Erythroblast (primary cell): ENCODE data around the gene PCDHA1.

Experiments used
- DNase-seq, 2 experiments: peaks; one replicate each; lab custom pipeline; 2025; lab: John Stamatoyannopoulos, UW
- GATA1 ChIP-seq: IDR thresholded peaks from 2 replicates; pipeline ENCODE4 v1.6.1; 2011; ENCODE audit warnings: low read depth, mild to moderate bottlenecking, control low read depth, low read length, moderate library complexity
- POLR2A ChIP-seq: IDR thresholded peaks from 2 replicates; pipeline ENCODE4 v1.6.1; 2011; ENCODE audit warnings: mild to moderate bottlenecking, low read length

The PCDHA1 gene

GRCh38 chr5:140883927-140884697 is 98.2 kb downstream of the PCDHA1 start:
- DNase-seq = no peak
- TF ChIP-seq POLR2A (no peak), GATA1 (no peak)

GRCh38 chr5:140916325-140916724 is 130.4 kb downstream of the PCDHA1 start:
- no peak for TF ChIP-seq POLR2A
- TF ChIP-seq GATA1 = no peak
- DNase-seq = no peak

- peak in 1 of 2 experiments; percentile 0 for DNase-seq
- no peak for TF ChIP-seq GATA1
- no peak for TF ChIP-seq POLR2A
These were observed 137.7 kb downstream of the PCDHA1 start for GRCh38 chr5:140923601-140924000.

DNA sequence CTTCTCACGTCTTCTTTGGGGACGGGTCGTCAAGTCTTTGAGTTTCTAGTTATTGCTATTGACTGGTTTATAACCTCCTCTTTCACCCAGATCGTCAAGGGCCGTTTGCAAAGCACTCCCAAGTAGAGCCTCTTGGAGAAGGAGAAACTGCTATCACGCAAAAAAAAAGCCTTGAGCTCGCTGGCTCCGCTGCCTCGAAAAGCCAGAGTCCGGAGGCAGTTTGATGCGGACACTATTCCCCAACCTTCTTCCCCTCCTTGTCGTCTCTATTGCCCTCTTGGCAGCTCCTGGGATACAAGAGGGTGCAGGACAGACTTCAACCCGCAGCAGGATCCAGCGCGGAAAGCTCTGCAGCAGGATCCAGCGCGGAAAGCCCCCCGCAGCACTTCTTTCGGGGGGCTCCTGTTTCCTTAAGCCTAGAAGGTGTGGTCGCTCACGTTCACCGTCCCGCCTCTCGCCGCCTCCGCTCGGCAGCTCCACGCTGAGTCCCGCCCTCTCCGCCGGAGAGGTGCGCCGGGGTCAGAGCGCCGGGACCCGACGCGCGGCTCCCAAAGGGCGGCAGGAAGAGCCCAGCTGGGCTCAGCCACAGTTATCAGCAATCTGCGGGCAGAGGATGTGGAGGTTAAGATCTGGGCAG is 140.0 kb downstream of the PCDHA1 start, which contains the start of gene PCDHAC1:
TSS of gene PCDHAC1 (plus strand) at position 494 of the 637 bp plus-strand sequence. CDS start 594 bp downstream, outside the sequence.
- no peak for DNase-seq
- TF ChIP-seq GATA1 = no peak
- TF ChIP-seq POLR2A = no peak

GRCh38 chr5:140926443-140927227 is 140.7 kb downstream of the PCDHA1 start:
- TF ChIP-seq GATA1 (no peak), POLR2A (no peak)
- DNase-seq = peak; percentile 5 to 7

GRCh38 chr5:140927228-140927573 is 141.3 kb downstream of the PCDHA1 start:
- no peak for DNase-seq
- TF ChIP-seq POLR2A = no peak
- TF ChIP-seq GATA1 = no peak

- TF ChIP-seq GATA1 = no peak
- no peak for TF ChIP-seq POLR2A
- no peak for DNase-seq
These were observed 149.1 kb downstream of the PCDHA1 start for GRCh38 chr5:140934964-140935606.

GRCh38 chr5:140946578-140946977 is 160.6 kb downstream of the PCDHA1 start:
- TF ChIP-seq GATA1 = no peak
- DNase-seq = no peak

DNA sequence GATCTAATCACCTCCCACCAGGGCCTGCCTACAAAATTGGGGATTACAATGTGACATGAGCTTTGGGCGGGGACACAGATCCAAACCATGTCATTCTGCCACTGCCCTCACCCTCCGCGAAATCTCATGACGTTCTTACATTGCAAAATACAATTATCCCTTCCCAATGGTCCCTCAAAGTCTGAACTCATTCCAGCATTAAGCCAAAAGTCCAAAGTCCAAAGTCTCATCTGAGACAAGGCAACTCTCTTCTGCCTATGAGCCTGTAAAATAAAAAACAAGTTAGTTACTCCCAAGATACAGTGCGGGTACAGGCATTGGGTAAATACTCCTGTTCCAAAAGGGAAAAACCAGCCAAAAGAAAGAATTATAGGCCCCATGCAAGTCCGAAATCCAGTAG is 165.7 kb downstream of the PCDHA1 start:
- DNase-seq = no peak

GRCh38 chr5:140953234-140953633 is 167.3 kb downstream of the PCDHA1 start:
- DNase-seq = no peak
- TF ChIP-seq GATA1 (no peak), POLR2A (no peak)

More for the DNA sequence above, 165.7 kb downstream of the PCDHA1 start:
- TF ChIP-seq GATA1 (no peak), POLR2A (no peak)

- no peak for DNase-seq
- TF ChIP-seq GATA1 (no peak), POLR2A (no peak)
These were observed 176.2 kb downstream of the PCDHA1 start for GRCh38 chr5:140962190-140962589.

- TF ChIP-seq POLR2A = no peak
- no peak for TF ChIP-seq GATA1
- no peak for DNase-seq
These were observed 178.4 kb downstream of the PCDHA1 start for GRCh38 chr5:140964356-140964755.

DNA sequence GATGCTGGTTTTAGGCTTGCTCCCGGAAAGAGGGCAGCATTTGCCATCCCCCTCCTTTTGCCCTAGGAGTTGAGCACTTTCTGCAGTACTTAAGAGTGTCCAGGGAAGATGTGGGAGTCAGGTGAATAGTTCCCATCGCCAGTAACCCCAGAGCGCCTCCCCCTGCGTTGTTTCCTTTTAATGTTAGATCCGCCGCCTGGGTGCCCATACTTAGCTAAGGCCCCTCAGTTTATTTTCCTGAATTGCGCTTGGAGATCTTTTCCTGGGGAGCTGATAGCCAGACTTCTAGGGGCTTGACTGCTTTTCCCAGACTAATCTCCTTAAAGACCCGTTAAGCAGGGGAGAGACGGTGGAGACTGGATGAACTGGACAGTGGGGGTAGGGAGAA is 180.0 kb downstream of the PCDHA1 start:
- DNase-seq = no peak
- no peak for TF ChIP-seq GATA1
- TF ChIP-seq POLR2A = no peak
